GM15510 (cell line): ENCODE data around the gene HOMEZ.
A peak's percentile ranks its signal among the peaks of the same experiment; 100 is the strongest.

Experiments
- POLR2A ChIP-seq: IDR thresholded peaks from 3 replicates; pipeline ENCODE4 v1.6.1; 2011; ENCODE audit warnings: borderline replicate concordance; ENCODE audit not compliant: insufficient read length; ENCODE audit errors: extremely low read depth

Gene HOMEZ

DNA sequence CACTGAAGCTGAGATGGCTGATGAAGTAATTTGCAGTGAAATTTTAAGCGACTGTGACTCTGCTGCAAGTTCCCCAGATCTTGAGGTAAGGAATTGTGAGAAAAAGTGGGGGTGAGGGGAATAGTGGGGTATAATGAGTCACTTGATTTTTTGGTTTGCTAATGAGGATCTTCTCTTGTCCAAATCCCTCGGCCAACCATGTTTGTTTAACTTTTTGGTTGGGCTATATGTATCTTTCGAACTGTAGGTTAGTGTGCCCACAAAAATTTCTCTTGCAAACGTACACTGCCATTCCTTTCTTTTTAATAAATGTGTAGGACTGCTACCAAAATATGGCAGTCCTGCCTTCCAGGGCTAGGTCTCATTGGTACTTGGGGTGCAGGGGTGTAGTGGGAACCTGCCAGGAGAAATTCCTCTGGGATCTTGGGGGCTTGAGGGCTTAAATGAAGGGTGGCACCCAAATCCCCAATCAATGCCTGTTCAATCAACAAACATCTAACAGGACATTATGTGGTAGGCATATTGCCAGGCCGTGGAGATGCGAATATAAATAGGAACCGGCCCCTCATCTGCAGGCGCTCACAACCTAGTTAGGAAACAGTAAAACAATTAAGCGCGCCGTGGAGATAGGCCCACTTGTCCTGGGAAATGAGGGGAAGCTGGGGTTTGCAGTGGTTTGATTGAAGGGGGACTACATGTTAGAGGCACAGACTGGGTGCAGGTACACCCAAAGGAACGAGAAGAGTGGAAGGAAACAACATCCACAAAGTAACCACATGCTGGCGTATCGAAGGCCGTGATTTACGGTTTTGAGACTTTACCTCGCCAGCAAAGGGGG, 34.0 kb upstream of the HOMEZ start:
- TF ChIP-seq POLR2A, result no peak

DNA sequence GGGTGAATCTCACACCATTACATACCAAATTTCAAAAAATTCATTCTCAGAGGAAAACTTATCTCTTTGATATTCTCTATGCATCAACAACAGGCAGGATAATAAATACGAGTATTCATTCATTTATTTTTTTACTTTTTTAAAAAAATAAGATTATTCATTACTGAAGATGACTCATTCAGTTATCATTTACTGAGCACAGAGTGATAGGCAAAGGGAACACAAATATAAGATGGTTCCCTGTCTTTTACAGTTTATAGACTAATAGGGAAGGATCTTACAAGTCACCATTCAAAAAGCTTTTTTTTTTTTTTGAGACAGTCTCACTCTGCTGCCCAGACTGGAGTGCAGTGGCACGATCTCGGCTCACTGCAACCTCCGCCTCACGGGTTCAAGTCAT, 30.4 kb upstream of the HOMEZ start:
- TF ChIP-seq POLR2A, result no peak

DNA sequence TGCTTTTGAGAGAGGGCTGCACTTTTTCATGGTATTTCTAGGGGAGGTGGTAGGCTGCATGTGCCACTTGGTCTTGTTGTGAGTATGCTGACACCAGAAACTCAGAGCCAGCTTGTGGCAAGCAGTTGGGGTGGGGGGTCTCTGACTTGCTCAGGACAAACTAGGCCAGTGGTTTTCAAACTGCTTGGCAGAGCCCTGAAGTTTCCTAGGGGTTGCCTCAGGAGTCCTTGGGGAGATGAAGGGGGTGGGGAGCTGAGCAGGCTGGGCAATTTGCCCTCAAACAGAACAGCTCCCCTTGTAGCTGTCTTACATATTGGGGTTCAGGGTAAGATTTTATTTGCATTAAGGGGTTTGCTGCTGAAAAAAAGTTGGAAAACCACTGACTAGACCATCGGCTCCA, 24.6 kb upstream of the HOMEZ start:
- no peak for TF ChIP-seq POLR2A

DNA sequence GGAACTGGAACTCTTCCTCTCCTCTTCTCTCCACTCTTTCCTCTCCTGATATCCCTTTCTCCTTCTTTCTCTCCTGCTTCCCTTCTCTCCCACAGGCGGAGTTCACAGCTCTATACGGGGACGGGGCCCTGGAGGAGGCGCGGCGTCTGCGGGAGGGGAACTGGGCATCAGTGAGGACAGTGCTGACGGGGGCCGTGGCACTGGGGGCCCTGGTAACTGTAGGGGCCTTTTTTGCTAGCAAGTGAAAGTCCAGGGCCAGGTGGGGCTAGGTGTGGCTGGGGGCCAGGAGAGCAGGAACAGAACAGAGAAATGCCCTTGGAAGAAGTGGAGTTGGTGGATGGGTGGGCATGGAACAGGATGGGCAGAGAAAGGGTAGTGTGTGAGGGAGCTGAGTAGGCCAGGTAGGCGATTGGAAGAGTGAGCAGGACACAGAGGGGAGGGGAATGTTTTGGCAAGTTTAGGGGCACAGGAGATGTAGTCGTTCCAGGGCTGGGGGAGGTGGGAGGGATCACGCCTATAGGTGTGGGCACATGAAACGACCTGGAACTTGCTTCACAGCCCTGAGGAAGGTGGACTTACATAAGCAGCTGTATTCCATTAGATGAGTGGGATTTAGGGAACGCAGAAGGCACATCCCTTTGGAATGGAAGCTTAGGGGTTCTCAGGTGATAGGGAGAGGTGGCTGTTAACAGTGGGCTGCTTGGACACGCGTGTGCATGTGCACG, 23.0 kb upstream of the HOMEZ start:
- TF ChIP-seq POLR2A, result no peak

DNA sequence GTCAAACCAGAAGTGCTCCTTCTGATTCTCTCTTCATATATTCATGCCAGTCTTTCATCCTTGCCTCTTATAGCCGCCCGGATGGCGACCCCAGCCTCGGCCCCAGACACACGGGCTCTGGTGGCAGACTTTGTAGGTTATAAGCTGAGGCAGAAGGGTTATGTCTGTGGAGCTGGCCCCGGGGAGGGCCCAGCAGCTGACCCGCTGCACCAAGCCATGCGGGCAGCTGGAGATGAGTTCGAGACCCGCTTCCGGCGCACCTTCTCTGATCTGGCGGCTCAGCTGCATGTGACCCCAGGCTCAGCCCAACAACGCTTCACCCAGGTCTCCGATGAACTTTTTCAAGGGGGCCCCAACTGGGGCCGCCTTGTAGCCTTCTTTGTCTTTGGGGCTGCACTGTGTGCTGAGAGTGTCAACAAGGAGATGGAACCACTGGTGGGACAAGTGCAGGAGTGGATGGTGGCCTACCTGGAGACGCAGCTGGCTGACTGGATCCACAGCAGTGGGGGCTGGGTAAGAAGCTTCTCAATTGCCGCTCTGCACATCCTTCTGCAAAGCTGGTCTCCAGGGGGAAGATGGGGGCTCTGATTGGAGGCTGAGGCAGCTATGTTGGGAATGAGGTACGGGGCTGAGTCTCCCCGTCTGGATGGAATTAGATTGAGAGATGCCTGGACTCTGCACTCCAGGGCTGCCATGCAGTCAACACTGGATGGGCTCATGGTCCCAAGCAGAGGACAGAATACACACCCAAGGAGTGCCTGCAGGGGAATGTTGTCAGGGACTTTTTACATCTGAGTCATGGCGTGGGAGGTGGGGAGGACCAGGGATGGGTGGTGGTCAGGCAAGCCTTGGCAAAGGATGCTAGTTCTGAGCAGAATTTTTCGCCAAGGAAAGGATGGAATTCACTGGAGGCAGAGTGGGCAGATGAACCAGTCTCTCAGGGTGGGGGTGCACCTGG, 22.0 kb upstream of the HOMEZ start:
- TF ChIP-seq POLR2A, result no peak

DNA sequence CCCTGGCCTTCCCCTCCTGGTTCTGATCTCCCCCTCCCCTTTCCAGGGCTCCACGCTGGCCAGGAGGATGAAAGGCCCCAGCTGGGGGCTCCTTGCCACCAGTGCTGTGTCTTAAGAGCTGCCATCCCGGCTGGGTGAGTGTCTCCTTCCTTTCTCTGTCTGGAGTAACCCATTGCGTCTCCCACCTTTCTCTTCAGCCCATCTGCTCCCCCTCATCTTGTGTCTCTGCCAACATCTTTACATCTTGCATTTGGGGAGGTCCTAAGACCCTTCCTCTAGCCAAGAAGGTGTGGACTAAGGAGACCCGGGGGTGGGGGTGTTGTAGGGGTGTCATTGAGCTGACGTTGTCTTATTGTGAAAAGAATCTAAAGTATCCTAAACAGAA, 21.2 kb upstream of the HOMEZ start:
- no peak for TF ChIP-seq POLR2A

DNA sequence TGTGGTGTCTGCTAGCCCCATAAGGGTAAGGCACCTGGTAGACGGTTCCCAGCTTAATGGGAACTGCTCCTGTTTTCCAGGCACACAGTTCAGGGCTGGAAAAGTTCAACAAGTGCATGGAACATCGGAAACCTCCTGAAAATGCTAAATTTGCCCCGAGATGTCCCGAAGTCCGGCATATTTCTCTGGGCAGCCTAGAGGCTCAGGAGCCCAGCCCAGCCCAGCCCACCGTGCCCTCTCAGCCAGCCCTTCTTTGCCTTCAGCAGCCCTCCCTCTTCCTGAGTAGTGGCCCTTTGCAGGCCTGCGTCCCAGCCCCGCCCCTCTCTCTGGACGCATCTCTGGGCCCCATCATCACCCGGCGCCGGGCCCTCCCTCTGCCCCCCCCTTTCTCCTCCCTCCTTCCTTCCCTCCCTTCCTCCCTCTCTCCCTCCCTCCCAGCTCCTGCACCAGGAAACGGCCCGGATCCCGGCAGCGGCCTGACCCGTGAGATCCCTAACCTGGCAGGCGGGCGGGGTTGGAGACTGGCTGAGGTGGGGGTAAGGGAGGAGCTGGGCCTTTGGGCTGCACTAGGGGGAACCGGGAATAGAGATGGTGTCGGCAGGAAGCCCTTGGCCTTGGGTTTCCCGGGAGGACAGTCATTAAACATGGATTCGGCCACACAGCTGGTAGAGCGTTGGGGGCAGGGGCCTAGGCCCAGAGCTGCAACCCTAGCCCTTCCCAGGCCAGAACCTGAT, 20.6 kb upstream of the HOMEZ start, which contains the start of gene BCL2L2:
TSS of gene BCL2L2 (plus strand) at position 422 of the 734 bp plus-strand sequence. CDS start 935 bp downstream, outside the sequence.
- TF ChIP-seq POLR2A, result peak; percentile 85

DNA sequence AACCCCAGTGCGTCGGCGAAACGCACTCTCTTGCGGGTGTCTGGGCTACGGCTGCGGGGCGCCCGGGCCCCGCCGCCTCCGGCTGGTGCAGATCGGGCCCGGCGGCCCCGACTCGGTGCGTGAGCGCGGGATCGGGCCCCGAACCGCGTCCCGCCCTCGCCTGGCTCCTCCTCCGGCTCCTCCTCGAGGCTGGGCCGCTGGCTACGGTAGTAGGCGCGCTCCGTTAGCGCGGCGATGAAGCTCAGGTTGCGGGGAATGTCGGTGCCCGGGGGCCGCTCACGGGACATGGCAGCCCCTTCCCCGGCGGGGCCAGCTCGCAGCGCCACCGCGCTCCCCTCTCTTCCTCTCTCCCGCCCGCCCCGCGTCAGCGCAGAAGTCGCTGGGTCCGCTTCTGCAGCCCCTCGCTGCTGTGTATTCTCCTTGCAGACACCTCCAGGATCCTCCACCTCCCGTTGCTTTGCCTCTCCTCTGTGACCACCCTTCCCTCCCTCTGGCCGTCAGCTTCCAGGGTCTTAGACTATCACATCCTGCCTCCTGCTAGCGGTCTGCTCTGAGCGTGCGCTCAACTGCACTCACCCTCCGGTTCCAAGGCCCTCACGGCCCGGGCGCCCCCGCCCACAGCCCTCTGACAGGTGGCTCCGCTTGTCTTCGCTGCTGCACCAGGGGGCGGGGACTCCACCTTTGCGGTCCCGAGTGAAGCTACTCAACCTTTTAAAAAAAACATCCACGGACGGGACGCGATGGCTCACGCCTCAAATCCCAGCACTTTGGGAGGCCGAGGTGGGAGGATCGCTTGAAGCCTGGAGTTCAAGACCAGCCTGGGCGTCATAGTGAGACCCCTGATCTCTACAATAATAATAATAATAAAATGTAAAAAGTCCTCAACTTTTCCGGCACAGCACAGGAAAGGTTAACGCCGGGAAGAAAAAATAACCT, 16.6 kb upstream of the HOMEZ start, which contains the start of gene PPP1R3E:
TSS of gene PPP1R3E (minus strand) at position 570 of the 936 bp plus-strand sequence. CDS start at position 287, 283 bp downstream.
- peak; percentile 77 for TF ChIP-seq POLR2A

DNA sequence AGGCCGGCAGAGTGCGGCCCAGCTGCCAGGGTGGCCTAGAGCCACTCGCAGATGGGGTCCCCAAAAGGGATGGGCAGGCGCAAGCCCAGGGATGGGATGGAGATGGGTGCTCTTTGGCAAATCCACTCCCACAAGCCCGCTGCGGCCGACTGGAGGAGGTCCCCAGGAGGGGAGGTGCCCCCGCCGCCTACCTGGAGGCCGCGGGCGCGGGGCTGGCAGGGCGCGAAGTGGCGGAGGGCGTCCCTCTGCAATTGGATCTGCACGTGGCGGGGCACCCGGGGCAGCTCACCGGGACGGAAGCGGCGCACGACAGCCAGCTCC, 16.0 kb upstream of the HOMEZ start:
- peak; percentile 73 for TF ChIP-seq POLR2A

DNA sequence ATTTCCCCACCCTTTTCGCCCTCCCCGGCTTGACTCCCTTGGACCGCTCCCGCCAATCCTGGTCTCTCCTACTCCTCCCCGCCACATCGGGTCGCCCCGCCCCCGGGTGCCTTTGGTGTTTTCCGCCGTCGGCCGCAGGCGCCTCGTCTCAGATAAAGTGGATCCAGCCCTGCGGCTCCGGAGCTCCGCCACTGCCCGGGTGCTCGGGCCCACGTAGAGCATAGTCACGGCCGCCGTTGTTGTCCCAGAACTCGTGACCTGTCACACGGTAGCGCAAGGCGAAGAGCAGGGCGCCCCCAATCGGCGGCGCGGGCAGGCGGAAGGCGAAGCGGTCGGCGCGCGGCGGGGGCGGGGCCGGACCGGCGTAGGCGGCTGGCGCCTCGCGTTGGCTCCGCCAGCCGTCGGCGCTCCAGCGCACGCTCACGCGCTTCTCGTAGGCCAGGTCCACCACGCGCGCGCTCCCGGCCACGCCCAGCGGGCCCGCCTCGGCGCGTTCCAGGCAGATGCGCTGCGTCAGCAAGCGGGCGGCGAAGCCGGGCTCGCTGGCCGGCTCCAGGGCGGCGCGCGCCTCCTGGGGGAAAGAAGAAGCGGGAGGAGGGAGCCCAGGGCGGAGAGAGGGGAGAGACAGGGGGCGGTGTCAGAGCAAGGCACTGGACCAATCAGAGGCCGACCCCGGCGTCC, 15.5 kb upstream of the HOMEZ start:
- TF ChIP-seq POLR2A, result peak; percentile 63

DNA sequence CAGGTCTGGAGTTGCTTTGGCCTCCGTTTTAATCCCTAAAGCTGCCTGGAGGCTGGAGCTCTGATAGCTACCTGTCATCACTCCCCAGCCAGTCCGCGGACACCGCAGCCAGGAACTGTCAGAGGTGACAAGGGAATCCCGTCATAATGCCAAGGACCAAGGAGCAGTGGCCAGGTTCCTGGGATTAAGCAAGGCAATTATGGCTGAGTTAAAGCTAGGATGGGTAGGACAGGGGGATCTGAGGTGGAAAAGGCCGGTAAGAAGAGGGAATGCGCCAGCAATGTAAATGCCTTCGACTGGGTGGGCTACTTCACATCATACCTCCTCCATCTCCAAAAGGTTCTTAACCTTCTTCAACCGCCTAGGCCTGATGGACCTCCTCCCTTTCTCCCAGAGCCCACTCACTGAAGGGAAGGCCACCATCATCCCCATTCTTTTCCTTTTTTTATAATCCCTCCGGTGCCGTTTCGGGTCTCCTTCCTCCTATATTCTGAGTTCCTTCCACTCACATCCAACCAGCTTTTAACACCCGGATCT, 14.8 kb upstream of the HOMEZ start:
- TF ChIP-seq POLR2A, result no peak

DNA sequence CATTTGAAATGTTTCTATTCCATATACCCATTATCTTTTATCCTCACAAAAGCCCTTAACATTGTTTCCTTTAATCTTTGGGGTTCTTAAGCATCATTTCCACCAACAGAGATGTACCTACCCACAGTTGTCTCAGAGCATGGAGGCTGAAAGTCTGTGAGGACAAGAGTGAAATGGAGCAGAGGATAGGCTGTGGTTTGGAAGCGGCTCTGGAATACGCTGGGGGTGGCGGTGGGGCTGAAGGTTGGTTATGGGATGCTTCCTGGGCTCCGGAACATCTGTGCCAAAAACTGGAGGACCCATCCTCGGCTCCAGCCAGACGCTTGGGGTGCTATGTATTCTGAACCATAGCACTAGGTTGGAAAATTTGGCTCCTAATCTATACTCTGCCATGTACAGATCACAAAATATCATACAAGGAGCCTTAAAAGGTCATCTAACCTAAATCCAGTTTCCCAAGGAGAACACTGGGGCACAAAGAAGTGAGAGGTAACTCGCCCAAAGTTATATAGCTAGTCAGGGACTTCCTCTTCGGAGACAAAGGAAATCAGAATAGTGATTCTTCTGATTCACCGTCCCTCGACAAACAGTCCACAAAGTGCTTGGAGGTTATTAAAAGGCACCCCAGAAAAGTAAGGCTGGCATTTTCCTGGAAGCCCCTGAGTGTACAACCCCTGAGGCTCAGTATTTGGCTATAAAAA, 14.2 kb upstream of the HOMEZ start:
- no peak for TF ChIP-seq POLR2A

DNA sequence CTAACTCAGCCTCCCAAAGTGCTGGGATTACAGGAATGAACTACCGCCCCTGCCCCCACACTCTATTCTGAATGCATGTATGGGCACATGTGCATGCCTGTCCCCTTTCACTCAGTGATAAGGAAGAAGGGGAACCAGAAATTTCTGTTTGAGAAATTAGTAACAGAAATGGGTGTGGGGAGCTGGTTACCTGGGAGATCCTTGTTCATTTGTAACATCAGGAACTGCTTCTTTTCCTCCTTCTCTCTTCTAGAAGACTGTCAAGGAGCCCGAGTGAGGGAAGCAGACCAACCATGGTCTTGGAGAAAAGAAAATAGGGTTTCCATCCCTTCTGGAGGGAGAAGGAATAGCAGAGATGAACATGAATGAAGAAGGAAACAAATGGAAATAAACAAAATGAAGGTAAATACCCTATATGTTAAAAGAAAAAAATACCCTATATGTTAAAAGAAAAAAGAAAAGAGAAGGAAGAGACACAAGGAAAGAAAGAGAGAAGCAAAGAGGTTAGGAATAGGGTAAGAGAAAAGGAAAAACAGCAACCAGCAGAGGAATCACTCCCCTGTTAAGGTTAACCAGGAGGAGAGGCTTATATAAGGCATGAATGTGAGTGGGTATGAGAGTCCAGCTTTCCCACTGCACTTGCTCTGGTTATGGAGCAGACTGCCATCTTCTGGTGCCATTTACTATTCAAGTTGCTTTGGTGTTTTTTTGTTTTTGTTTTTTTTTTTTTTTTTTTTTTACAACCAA, 13.5 kb upstream of the HOMEZ start:
- no peak for TF ChIP-seq POLR2A
